IPS-15b (cell line): ENCODE results near the gene ERC2.

ENCODE experiments used
- H3K27me3 ChIP-seq: one replicate; pipeline ENCODE4 v1.6.1; 2013; ENCODE audit warnings: low read length; ENCODE audit not compliant: control insufficient read depth, insufficient read depth
- H3K36me3 ChIP-seq: one replicate; pipeline ENCODE4 v1.6.1; 2013; ENCODE audit warnings: low read length; ENCODE audit not compliant: control insufficient read depth, insufficient read depth
- H3K4me1 ChIP-seq: one replicate; pipeline ENCODE4 v1.6.1; 2013; ENCODE audit warnings: mild to moderate bottlenecking, low read length; ENCODE audit not compliant: control insufficient read depth, insufficient read depth
- H3K4me3 ChIP-seq: one replicate; pipeline ENCODE4 v1.5.1; 2013; ENCODE audit warnings: low read depth, low read length
- H3K9ac ChIP-seq: one replicate; pipeline ENCODE4 v1.6.1; 2013; ENCODE audit warnings: low read depth, mild to moderate bottlenecking, low read length
- H3K9me3 ChIP-seq: one replicate; pipeline ENCODE4 v1.6.1; 2013; ENCODE audit warnings: mild to moderate bottlenecking, low read length; ENCODE audit not compliant: control insufficient read depth, insufficient read depth

ERC2 gene

DNA sequence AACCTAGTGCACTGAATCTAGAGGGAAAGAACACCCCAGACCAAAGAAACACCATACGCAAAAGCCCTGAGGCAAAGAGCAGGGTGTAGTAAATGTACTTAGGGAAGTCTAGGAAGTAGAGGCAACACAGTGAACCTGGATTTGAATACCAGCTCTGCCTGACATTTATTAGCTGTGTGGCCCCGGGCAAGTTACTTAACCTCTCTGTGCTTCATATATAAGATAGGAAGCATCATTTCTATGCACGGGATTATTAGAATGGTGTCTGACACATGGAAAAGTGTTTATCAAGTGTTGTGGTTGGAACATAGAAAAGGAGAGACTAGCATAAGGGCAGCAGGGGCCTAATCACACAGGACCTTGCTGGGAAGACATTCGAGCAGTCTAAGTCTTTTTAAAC is 132.2 kb downstream of the ERC2 start:
- no peak overlapping the region for H3K4me3 ChIP-seq
- no peaks in the 10 kb centered on the region for H3K4me1 ChIP-seq
- no peak overlapping the region for H3K9ac ChIP-seq
- H3K36me3 ChIP-seq, result no peaks in the 10 kb centered on the region
- no peaks in the 10 kb centered on the region for H3K9me3 ChIP-seq
- no peaks in the 10 kb centered on the region for H3K27me3 ChIP-seq

- no peak overlapping the region for H3K9ac ChIP-seq
- H3K4me3 ChIP-seq, result no peak overlapping the region
- no peaks in the 10 kb centered on the region for H3K4me1 ChIP-seq
- H3K27me3 ChIP-seq, result no peaks in the 10 kb centered on the region
- H3K36me3 ChIP-seq, result no peaks in the 10 kb centered on the region
- H3K9me3 ChIP-seq, result no peaks in the 10 kb centered on the region
Measured at GRCh38 chr3:56324473-56324872, 143.8 kb downstream of the ERC2 start.

GRCh38 chr3:56323986-56324420 is 144.3 kb downstream of the ERC2 start:
- H3K9me3 ChIP-seq, result no peaks in the 10 kb centered on the region
- H3K27me3 ChIP-seq, result no peaks in the 10 kb centered on the region
- no peaks in the 10 kb centered on the region for H3K36me3 ChIP-seq
- H3K4me3 ChIP-seq, result no peak overlapping the region
- no peak overlapping the region for H3K9ac ChIP-seq
- H3K4me1 ChIP-seq, result no peaks in the 10 kb centered on the region

GRCh38 chr3:56322862-56323261 is 145.4 kb downstream of the ERC2 start:
- Histone ChIP-seq H3K27me3 (no peaks in the 10 kb centered on the region), H3K4me1 (no peaks in the 10 kb centered on the region), H3K9ac (no peak overlapping the region), H3K4me3 (no peak overlapping the region), H3K36me3 (no peaks in the 10 kb centered on the region), H3K9me3 (no peaks in the 10 kb centered on the region)

- H3K9ac ChIP-seq, result no peak overlapping the region
- H3K36me3 ChIP-seq, result no peaks in the 10 kb centered on the region
- no peaks in the 10 kb centered on the region for H3K4me1 ChIP-seq
- H3K27me3 ChIP-seq, result no peaks in the 10 kb centered on the region
- H3K4me3 ChIP-seq, result no peak overlapping the region
- no peaks in the 10 kb centered on the region for H3K9me3 ChIP-seq
Measured at GRCh38 chr3:56321892-56322291, 146.4 kb downstream of the ERC2 start.

DNA sequence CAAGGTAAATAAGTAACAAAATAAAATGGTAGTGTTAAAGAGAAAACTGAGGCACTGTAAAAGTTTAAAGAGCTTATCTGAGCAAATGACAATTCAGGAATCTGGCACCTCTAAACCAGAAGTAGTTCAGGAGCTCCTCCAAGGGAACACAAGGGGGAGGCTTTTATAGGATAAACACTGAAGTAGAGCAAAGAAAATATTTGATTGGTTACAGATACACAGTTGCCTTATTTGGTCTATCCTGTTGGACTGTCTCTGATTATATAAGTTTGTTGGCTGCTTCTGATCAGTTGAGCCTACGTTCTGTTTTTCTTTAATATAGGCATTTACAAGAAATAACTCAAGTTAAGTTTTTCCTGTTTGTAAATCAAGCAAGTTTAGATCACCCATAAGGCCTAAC is 146.9 kb downstream of the ERC2 start:
- Histone ChIP-seq H3K4me3 (no peak overlapping the region), H3K36me3 (no peaks in the 10 kb centered on the region), H3K4me1 (no peaks in the 10 kb centered on the region), H3K27me3 (no peaks in the 10 kb centered on the region), H3K9me3 (no peaks in the 10 kb centered on the region), H3K9ac (no peak overlapping the region)

- H3K4me1 ChIP-seq, result no peaks in the 10 kb centered on the region
- H3K27me3 ChIP-seq, result no peaks in the 10 kb centered on the region
- no peaks in the 10 kb centered on the region for H3K9me3 ChIP-seq
- no peaks in the 10 kb centered on the region for H3K36me3 ChIP-seq
- H3K4me3 ChIP-seq, result no peak overlapping the region
- H3K9ac ChIP-seq, result no peak overlapping the region
Measured at GRCh38 chr3:56320883-56321282, 147.4 kb downstream of the ERC2 start.

- Histone ChIP-seq H3K9ac (no peak overlapping the region), H3K36me3 (no peaks in the 10 kb centered on the region), H3K4me3 (no peak overlapping the region), H3K9me3 (no peaks in the 10 kb centered on the region), H3K27me3 (no peaks in the 10 kb centered on the region), H3K4me1 (no peaks in the 10 kb centered on the region)
Measured at GRCh38 chr3:56318891-56319290, 149.4 kb downstream of the ERC2 start.

DNA sequence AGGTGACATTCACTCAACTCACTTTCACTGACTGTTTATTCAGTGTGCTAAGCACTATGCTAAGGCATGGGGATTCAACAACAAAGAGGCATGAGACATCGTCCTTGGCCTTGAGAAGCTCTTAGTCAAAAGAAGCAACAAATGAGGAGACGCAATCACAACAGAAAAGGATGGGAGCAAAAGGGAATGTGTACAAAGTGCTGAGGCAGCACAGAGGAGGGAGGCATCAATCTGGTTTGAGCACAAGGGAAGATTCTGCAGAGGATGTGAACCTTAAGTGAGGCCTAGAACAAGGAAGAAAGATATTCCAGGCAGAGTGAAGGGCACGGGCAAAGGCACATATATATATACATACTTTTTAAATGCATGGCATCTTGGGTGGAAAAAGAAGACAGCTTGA is 151.3 kb downstream of the ERC2 start:
- H3K9me3 ChIP-seq, result no peaks in the 10 kb centered on the region
- no peak overlapping the region for H3K4me3 ChIP-seq
- H3K4me1 ChIP-seq, result no peaks in the 10 kb centered on the region
- H3K9ac ChIP-seq, result no peak overlapping the region
- no peaks in the 10 kb centered on the region for H3K36me3 ChIP-seq
- no peaks in the 10 kb centered on the region for H3K27me3 ChIP-seq

GRCh38 chr3:56314842-56315241 is 153.4 kb downstream of the ERC2 start:
- Histone ChIP-seq H3K4me3 (no peak overlapping the region), H3K9me3 (no peaks in the 10 kb centered on the region), H3K4me1 (no peaks in the 10 kb centered on the region)

DNA sequence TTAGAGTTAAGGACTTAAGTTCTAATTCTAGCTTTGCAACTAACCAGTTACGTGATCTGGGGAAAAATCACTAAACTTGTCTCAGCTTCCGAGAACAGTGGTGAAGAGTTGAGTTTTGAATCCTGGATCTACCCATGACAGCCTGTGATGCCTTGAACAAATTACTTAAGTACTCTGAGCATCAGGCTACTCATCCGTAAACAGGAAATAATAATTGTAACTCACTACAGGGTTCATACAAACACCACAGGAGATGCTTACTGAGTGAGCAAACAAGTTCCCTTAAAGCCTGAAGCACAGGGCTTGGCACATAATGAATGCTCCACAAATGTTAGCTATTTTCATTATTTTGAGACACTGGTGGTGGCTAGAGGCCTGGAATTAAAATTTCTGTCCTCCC is 158.8 kb downstream of the ERC2 start:
- H3K9ac ChIP-seq, result no peak overlapping the region
- no peaks in the 10 kb centered on the region for H3K27me3 ChIP-seq
- no peak overlapping the region for H3K4me3 ChIP-seq
- no peaks in the 10 kb centered on the region for H3K36me3 ChIP-seq
- no peaks in the 10 kb centered on the region for H3K9me3 ChIP-seq
- no peaks in the 10 kb centered on the region for H3K4me1 ChIP-seq

More at GRCh38 chr3:56314842-56315241, 153.4 kb downstream of the ERC2 start:
- Histone ChIP-seq H3K27me3 (no peaks in the 10 kb centered on the region), H3K9ac (no peak overlapping the region), H3K36me3 (no peaks in the 10 kb centered on the region)

- Histone ChIP-seq H3K9me3 (no peaks in the 10 kb centered on the region), H3K4me1 (peaks cover under 1% of the 10 kb centered on the region), H3K4me3 (no peak overlapping the region), H3K36me3 (no peaks in the 10 kb centered on the region), H3K27me3 (no peaks in the 10 kb centered on the region), H3K9ac (no peak overlapping the region)
Measured at GRCh38 chr3:56308471-56308870, 159.8 kb downstream of the ERC2 start.

DNA sequence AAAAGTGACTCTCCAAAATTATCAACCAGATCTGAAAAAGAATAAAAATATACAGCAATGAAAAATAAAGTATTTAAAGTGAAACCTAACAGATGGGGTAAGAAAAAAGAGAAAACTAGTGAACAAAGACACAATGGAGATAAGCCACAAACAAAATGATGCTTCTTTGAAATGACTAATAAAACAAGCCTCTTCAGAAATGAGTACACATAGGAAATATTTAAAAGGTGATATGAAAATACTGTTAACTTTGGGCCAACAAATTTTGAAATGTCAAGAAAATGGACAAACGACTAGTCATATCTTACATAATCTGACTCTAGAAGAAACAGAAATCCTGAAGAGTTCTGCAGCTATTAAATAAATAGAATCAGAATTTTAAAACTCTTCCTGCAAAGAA is 164.2 kb downstream of the ERC2 start:
- no peak overlapping the region for H3K4me3 ChIP-seq
- peaks cover 13% of the 10 kb centered on the region for H3K4me1 ChIP-seq
- no peaks in the 10 kb centered on the region for H3K27me3 ChIP-seq
- H3K9ac ChIP-seq, result no peak overlapping the region
- no peaks in the 10 kb centered on the region for H3K9me3 ChIP-seq
- no peaks in the 10 kb centered on the region for H3K36me3 ChIP-seq
